ENCODE data around the gene TAF5L.
A peak's percentile ranks its signal among the peaks of the same experiment; 100 is the strongest.
"Not testable (repeated sequence)": the region's sequence is repeated elsewhere in the genome, so short reads cannot be mapped to it uniquely, and the experiment has no call there.

TAF5L gene

DNA sequence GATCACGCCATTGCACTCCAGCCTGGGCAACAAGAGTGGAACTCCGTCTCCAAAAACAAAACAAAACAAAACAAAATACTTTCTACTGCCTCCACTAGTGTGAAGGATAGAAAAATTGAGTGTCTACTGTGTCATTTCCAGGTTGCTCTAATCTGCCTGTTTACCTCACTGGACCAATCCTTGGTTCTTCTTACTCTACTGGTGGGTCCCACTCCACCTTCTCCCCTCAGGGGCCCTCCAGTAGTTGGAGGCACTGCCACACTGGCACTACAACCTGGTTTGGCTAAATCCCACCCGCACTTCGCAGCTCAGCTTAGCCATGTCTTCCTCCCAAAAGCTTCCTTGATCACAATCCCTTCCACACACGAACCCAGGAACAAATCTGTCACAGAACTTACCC lies 2.7 kb downstream of the TAF5L start:
- Histone ChIP-seq H4K91ac (ENCODE audit: low read length) (no peak overlapping the region), H3K79me1 (replicated peaks; ENCODE audit: low read length, poor library complexity, severe bottlenecking) (peaks cover 12% of the 10 kb centered on the region), H3K23ac (ENCODE audit: low read length in 2 of 2) (no peak overlapping the region), H2BK120ac (ENCODE audit: low read depth, low read length) (no peak overlapping the region), H3K4me3 (ENCODE audit: insufficient read depth in 1 of 2, low read depth in 1 of 2, low read length in 2 of 2) (no peak overlapping the region), H3K4ac (ENCODE audit: low read depth in 1 of 2, low read length in 2 of 2) (no peak overlapping the region), H3K9me3 (ENCODE audit: control insufficient read depth, low read length) (no peaks in the 10 kb centered on the region), H4K8ac (ENCODE audit: low read length) (no peak overlapping the region), H3K4me1 (ENCODE audit: control insufficient read depth, insufficient read depth, low read depth, low read length) (peaks cover 2% of the 10 kb centered on the region), H2BK5ac (ENCODE audit: low read depth, low read length, poor library complexity, severe bottlenecking) (no peak overlapping the region), H2AFZ (ENCODE audit: low read depth, low read length) (no peak overlapping the region), H3K9ac (ENCODE audit: low read length) (no peak overlapping the region), H2BK15ac (ENCODE audit: low read depth, poor library complexity, severe bottlenecking) (no peak overlapping the region), H3K18ac (ENCODE audit: low read depth in 1 of 2, low read length in 2 of 2) (no peak overlapping the region), H2BK12ac (ENCODE audit: low read length in 2 of 2) (no peak overlapping the region), H2AK5ac (ENCODE audit: low read length, severe bottlenecking) (no peak overlapping the region), H3K27ac (ENCODE audit: low read length, poor library complexity, severe bottlenecking) (no peak overlapping the region), H3K14ac (ENCODE audit: low read length in 2 of 2) (no peak overlapping the region), H3K36me3 (ENCODE audit: control insufficient read depth in 1 of 2, insufficient read depth in 2 of 2, low read depth in 1 of 2, low read length in 2 of 2) (no peaks in the 10 kb centered on the region), H3K27me3 (ENCODE audit: control insufficient read depth in 1 of 2, insufficient read depth in 1 of 2, low read length in 2 of 2) (no peaks in the 10 kb centered on the region), H3K4me2 (ENCODE audit: low read length, poor library complexity, severe bottlenecking) (no peak overlapping the region)
- WGBS, result over 99% methylated on average over 3 of the region's 5 CpGs
- DNase-seq, result no peak

DNA sequence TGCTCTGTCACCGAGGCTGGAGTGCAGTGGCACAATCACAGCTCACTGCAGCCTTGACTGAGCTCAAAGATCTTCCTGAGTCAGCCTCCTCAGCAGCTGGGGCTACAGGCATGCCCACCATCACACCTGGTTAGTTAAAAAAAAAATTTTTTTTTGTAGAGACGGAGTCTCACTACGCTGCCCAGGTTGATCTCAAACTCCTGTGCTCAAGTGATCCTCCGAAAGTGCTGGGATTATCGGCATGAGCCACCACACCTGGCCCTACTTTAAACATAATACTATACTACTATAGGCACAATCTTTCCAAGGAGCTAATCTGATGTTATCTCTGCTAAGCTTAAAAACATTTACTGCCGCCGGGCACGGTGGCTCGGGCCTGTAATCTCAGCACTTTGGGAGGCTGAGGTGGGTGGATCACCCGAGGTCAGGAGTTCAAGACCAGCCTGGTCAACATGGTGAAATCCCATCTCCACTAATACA lies 3.2 kb downstream of the TAF5L start:
- not testable (repeated sequence) for H3K27me3 ChIP-seq (ENCODE audit: control insufficient read depth in 1 of 2, insufficient read depth in 1 of 2, low read length in 2 of 2); H3K4me1 ChIP-seq (ENCODE audit: control insufficient read depth, insufficient read depth, low read depth, low read length); DNase-seq; H3K9me3 ChIP-seq (ENCODE audit: control insufficient read depth, low read length); H3K4me3 ChIP-seq (ENCODE audit: insufficient read depth in 1 of 2, low read depth in 1 of 2, low read length in 2 of 2); H3K23ac ChIP-seq (ENCODE audit: low read length in 2 of 2); H2AFZ ChIP-seq (ENCODE audit: low read depth, low read length); H2BK5ac ChIP-seq (ENCODE audit: low read depth, low read length, poor library complexity, severe bottlenecking); H3K27ac ChIP-seq (ENCODE audit: low read length, poor library complexity, severe bottlenecking); H3K4ac ChIP-seq (ENCODE audit: low read depth in 1 of 2, low read length in 2 of 2); H3K36me3 ChIP-seq (ENCODE audit: control insufficient read depth in 1 of 2, insufficient read depth in 2 of 2, low read depth in 1 of 2, low read length in 2 of 2); H2BK15ac ChIP-seq (ENCODE audit: low read depth, poor library complexity, severe bottlenecking); H3K4me2 ChIP-seq (ENCODE audit: low read length, poor library complexity, severe bottlenecking); H3K14ac ChIP-seq (ENCODE audit: low read length in 2 of 2); H3K18ac ChIP-seq (ENCODE audit: low read depth in 1 of 2, low read length in 2 of 2); H2BK12ac ChIP-seq (ENCODE audit: low read length in 2 of 2); H2BK120ac ChIP-seq (ENCODE audit: low read depth, low read length); H4K91ac ChIP-seq (ENCODE audit: low read length); H2AK5ac ChIP-seq (ENCODE audit: low read length, severe bottlenecking); H3K9ac ChIP-seq (ENCODE audit: low read length); H4K8ac ChIP-seq (ENCODE audit: low read length)
- WGBS, result 95% methylated on average over 10 of the region's 10 CpGs
- peaks cover 12% of the 10 kb centered on the region for H3K79me1 ChIP-seq (replicated peaks; ENCODE audit: low read length, poor library complexity, severe bottlenecking)

DNA sequence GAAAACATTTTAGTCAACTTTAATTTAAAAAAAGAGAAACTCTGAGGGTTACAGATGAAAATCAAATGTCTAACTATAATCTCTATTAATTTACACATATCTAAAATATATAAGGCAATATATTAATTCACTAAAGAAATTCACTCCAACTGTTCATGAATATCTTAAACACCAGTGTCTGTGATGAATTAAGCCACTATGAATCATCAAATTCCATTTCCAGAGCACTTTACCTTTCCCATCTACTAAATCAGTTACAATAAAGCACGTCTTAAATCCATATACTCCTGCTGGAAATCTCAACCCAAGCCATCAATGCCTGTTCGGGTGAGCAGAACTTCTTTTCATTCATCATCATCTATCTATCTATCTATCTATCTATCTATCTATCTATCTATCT lies 4.3 kb downstream of the TAF5L start:
- H3K27ac ChIP-seq (ENCODE audit: low read length, poor library complexity, severe bottlenecking), result no peak overlapping the region
- no peaks in the 10 kb centered on the region for H3K9me3 ChIP-seq (ENCODE audit: control insufficient read depth, low read length)
- DNase-seq, result no peak
- no peak overlapping the region for H4K8ac ChIP-seq (ENCODE audit: low read length)
- no peak overlapping the region for H2BK5ac ChIP-seq (ENCODE audit: low read depth, low read length, poor library complexity, severe bottlenecking)
- no peak overlapping the region for H2AFZ ChIP-seq (ENCODE audit: low read depth, low read length)
- H3K4me3 ChIP-seq (ENCODE audit: insufficient read depth in 1 of 2, low read depth in 1 of 2, low read length in 2 of 2), result no peak overlapping the region
- no peak overlapping the region for H4K91ac ChIP-seq (ENCODE audit: low read length)
- no peaks in the 10 kb centered on the region for H3K36me3 ChIP-seq (ENCODE audit: control insufficient read depth in 1 of 2, insufficient read depth in 2 of 2, low read depth in 1 of 2, low read length in 2 of 2)
- H3K4me1 ChIP-seq (ENCODE audit: control insufficient read depth, insufficient read depth, low read depth, low read length), result peaks cover 2% of the 10 kb centered on the region
- no peak overlapping the region for H2BK15ac ChIP-seq (ENCODE audit: low read depth, poor library complexity, severe bottlenecking)
- no peak overlapping the region for H3K4me2 ChIP-seq (ENCODE audit: low read length, poor library complexity, severe bottlenecking)
- H3K27me3 ChIP-seq (ENCODE audit: control insufficient read depth in 1 of 2, insufficient read depth in 1 of 2, low read length in 2 of 2), result no peaks in the 10 kb centered on the region
- H3K18ac ChIP-seq (ENCODE audit: low read depth in 1 of 2, low read length in 2 of 2), result no peak overlapping the region
- no peak overlapping the region for H3K4ac ChIP-seq (ENCODE audit: low read depth in 1 of 2, low read length in 2 of 2)
- no peak overlapping the region for H2BK120ac ChIP-seq (ENCODE audit: low read depth, low read length)
- no peak overlapping the region for H3K9ac ChIP-seq (ENCODE audit: low read length)
- H3K23ac ChIP-seq (ENCODE audit: low read length in 2 of 2), result no peak overlapping the region
- peaks cover 17% of the 10 kb centered on the region for H3K79me1 ChIP-seq (replicated peaks; ENCODE audit: low read length, poor library complexity, severe bottlenecking)
- WGBS, result 91% methylated on average over 2 of the region's 2 CpGs
- no peak overlapping the region for H2BK12ac ChIP-seq (ENCODE audit: low read length in 2 of 2)
- no peak overlapping the region for H2AK5ac ChIP-seq (ENCODE audit: low read length, severe bottlenecking)
- H3K14ac ChIP-seq (ENCODE audit: low read length in 2 of 2), result no peak overlapping the region

DNA sequence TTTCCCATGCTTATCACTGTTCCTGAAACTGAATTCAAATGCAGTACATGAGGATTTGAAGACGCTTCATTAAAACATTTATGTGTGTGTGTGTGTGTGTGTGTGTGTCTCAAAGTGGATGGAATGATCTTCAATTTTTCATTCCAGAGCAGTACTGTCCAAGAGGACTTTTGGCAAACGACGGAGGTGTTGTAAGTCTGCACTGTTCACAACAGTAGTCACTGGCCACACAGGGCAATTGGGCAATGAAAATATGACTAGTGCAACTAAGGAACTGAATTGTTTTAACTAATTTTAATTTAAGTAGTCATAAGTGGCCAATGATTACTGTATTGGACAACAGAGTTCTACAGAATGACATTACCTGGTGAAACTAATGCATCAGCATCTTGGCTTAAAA lies 5.0 kb downstream of the TAF5L start:
- Histone ChIP-seq H2BK12ac (ENCODE audit: low read length in 2 of 2) (no peak overlapping the region), H3K9ac (ENCODE audit: low read length) (no peak overlapping the region), H2AFZ (ENCODE audit: low read depth, low read length) (no peak overlapping the region), H3K27ac (ENCODE audit: low read length, poor library complexity, severe bottlenecking) (no peak overlapping the region), H3K4me2 (ENCODE audit: low read length, poor library complexity, severe bottlenecking) (no peak overlapping the region), H3K14ac (ENCODE audit: low read length in 2 of 2) (no peak overlapping the region), H2AK5ac (ENCODE audit: low read length, severe bottlenecking) (no peak overlapping the region), H3K23ac (ENCODE audit: low read length in 2 of 2) (no peak overlapping the region), H3K36me3 (ENCODE audit: control insufficient read depth in 1 of 2, insufficient read depth in 2 of 2, low read depth in 1 of 2, low read length in 2 of 2) (no peaks in the 10 kb centered on the region), H3K18ac (ENCODE audit: low read depth in 1 of 2, low read length in 2 of 2) (no peak overlapping the region), H4K91ac (ENCODE audit: low read length) (no peak overlapping the region), H3K9me3 (ENCODE audit: control insufficient read depth, low read length) (no peaks in the 10 kb centered on the region), H4K8ac (ENCODE audit: low read length) (no peak overlapping the region), H2BK120ac (ENCODE audit: low read depth, low read length) (no peak overlapping the region), H3K79me1 (replicated peaks; ENCODE audit: low read length, poor library complexity, severe bottlenecking) (peaks cover 17% of the 10 kb centered on the region), H3K4me1 (ENCODE audit: control insufficient read depth, insufficient read depth, low read depth, low read length) (peaks cover 2% of the 10 kb centered on the region), H3K4ac (ENCODE audit: low read depth in 1 of 2, low read length in 2 of 2) (no peak overlapping the region), H2BK15ac (ENCODE audit: low read depth, poor library complexity, severe bottlenecking) (no peak overlapping the region), H3K4me3 (ENCODE audit: insufficient read depth in 1 of 2, low read depth in 1 of 2, low read length in 2 of 2) (peak overlapping the region in 1 of 2 experiments; percentile 4), H2BK5ac (ENCODE audit: low read depth, low read length, poor library complexity, severe bottlenecking) (no peak overlapping the region), H3K27me3 (ENCODE audit: control insufficient read depth in 1 of 2, insufficient read depth in 1 of 2, low read length in 2 of 2) (no peaks in the 10 kb centered on the region)
- DNase-seq, result no peak
- 96% methylated on average over 3 of the region's 3 CpGs for WGBS
